HCEC 1CT (cell line): Measurements from ENCODE around the gene IRF6.

Source experiments
- DNase-seq: peaks from one replicate; pipeline ENCODE4 v3.0.0-alpha.2; 2017

IRF6 gene

DNA sequence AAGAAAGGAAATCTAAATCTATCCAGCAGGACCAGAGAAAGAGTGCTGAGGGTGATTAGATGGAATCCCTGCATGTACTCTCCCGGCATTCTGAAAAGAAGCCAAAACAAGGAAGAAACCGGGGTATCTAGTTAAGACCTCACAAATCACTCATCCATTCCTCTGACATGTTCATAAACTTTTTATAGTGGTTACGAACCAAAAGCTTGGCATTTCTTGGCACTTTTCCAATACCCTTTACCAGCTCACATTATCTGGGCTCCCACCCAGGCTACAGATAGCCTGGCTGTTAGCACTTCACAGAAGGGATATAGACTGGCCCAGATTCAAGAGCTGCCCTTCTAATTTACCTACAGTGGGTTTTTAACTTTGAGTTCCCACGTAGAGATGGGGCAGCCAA lies 19.8 kb downstream of the IRF6 start:
- no peak for DNase-seq

DNA sequence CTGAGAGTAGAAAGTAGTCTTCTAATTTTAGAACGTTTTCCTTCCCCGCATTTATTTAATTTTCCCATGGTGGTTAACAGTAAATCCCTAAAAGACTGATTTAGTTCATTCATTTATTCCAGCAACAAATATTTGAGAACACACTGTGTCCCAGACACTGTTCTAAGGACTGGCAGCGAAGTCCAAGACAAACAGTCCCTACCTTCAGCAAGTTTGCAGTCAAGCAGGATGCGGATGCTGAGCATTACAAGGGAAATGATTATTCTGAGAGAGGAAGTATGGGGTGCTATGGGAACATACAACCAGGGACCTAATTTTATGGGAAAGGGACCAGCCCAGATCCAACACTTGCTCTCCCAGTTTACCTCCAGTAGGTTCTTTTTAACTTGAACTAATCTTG lies 20.4 kb downstream of the IRF6 start:
- no peak for DNase-seq

DNA sequence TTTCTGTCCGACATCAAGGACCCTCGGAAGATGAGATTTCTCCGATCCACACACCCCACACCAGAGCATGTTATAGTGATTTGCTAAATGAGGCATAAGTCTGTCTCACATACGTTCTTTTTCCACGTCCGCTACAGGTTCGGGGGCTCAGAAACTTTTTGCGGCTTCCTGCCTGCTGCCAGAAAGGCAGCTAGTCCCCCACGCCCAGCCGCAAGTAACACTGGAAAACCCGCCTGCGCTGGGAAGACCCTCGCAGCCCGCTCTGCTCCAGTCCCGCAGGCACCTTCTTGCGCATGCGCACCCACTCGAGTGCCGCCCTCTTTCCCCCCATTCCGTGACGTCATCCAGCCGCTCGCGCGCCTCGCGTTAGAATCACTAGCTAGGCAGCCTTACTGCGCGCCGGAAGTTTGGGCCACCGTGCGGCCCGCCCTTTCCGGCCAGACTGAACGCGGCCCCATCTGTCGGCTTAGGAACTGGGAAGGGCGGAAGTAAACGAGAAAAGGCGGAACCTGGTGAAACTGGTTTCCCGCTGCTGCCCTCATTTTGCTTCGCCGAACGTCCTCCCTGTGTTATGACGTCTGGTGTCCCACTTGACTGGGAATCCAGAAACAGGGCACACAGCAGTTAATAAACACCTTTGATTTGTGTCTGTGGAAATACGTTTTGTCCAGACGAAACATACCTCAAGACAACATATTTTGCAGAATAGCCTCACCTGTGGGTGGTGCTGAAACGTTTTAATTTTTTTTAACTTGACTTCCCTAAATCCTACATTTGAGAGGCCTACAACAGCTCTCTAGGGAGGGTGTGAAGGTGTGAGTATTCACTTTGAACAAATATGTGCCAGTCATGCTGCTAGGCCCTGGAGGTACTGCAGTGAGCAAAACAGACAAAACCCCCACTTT lies 21.4 kb downstream of the IRF6 start, which contains the start of gene C1orf74:
Gene C1orf74 (minus strand): TSS at position 295 of the 905 bp plus-strand sequence. CDS start 925 bp downstream, outside the sequence.
- peak; percentile 97 for DNase-seq

DNA sequence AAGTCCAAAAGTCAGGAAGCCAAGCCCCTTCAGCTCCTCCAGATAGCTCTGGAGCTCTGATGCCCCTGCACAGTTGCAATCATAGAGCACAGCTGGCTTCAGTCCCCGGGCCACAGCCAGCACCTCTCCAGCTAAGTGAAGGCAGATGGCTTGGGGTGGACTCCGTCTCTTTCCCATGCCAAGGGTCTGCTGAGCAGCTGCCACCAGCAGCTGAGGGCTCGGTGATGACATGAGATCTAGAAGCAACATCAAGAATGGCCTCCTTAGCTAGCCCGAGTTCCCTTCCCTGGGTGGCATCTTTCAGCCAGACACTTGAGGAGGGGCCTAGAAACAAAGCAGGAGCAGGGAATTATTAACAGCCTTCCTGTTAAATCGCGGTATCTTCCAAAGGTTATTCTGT lies 22.6 kb downstream of the IRF6 start:
- no peak for DNase-seq

DNA sequence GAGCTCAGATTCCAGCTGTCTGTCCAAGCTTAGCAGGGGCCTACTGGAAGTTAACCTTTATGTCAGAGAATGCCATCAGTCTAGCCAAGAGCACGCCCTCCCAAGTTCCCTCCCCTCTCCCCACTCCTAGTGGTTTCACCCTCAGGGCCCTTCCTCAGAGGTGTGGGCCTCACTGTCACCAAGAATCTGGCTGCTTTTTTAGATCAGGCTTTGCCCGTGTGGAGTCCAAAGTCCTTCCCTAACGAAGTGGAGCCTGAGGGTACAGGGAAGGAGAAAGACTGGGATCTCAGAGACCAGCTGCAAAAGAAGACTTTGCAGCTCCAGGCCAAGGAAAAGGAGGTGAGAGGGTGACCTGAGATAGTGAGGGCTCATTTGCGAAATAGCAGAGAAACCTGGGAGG lies 25.7 kb downstream of the IRF6 start:
- no peak for DNase-seq

DNA sequence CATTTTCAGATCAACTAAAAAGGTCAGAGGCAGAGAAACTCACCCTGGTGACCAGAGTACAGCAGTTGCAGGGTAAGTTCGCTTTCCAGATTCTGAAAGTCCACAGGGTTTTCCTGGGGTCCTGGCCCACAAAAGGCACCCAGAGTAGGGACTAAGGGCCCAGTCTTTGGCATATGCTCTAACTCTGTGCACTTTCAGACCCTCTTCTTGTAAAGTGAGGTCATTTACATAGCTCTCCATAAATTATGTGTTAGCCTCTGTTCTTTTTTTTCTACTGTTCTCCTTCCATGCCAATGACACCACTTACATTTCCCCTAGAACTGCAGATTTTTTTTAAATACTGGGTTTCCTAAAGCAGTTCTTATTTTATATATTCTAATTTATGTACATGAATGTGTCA lies 27.8 kb downstream of the IRF6 start:
- DNase-seq = no peak

DNA sequence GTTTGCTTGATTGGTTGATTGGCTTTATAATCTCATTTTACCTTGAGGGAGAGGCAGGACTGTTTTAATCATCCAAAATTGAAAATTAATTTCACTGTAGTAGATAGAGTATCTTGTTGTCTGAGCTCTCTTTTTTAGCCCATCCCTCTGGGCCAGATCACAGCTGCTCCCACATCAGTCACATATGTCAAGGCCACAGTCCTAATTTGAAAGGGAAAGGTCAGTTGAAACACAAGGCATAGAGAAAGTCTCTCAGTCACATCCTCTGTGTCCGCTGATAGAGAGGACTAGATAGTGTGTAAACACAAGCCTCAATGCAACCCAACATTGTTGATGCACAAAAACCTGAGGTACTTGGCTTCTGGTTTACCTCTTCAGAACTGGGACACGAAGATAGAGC lies 28.4 kb downstream of the IRF6 start:
- DNase-seq = no peak

DNA sequence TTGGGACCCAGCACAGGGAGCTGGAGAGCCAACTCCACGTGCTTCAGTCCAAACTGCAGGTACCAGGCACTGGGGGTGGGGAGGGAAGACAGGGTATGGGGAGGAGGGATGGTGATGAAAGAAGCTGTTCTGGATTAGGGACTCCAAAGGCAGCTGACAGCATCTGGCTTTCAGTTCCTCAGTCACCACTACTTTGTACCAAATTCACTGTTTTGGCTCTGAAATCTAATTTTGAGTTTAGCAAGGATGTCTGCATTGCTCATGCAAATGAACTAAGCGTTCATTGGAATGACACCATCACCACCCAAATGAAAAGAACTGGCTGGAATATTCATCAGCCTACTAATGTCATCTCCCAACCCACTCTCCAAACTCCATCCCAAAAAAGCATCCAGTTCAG lies 30.3 kb downstream of the IRF6 start:
- no peak for DNase-seq

DNA sequence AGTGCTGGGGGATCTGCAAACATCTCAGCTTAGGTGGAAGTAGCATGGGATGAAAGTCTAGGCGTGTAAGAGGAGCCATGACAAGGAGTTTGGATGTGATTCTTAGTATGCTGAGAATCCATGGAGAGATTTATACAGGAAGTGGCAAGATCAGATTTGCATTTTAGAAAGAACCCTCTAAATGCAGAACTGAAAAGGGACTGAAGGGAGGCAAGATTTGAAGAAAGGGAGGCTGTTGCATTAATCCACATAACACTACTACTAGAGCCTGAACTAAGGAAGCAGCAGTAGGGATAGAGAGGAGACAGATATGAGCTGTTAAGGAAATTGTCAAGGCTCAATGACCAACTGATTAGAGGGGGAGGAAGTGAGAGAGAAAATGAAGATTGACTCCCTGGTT lies 31.4 kb downstream of the IRF6 start:
- DNase-seq = no peak

DNA sequence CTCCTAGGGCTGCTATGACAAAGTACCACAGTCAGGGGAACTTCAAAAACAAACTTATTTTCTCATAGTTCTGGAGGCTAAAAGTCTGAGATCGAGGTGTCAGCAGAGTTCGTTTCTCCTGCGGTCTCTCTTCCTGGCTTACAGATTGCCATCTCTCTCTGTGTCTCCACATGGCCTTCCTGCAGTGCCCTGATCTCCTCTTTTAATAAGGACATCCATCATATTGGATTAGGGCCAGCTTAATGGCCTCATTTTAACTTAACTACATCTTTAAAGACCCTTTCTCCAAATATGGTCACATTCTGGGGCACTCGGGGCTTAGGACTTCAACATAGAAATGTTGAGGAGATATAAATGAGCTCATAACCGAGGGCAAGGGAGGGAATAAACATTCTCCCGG lies 33.8 kb downstream of the IRF6 start:
- DNase-seq = no peak

DNA sequence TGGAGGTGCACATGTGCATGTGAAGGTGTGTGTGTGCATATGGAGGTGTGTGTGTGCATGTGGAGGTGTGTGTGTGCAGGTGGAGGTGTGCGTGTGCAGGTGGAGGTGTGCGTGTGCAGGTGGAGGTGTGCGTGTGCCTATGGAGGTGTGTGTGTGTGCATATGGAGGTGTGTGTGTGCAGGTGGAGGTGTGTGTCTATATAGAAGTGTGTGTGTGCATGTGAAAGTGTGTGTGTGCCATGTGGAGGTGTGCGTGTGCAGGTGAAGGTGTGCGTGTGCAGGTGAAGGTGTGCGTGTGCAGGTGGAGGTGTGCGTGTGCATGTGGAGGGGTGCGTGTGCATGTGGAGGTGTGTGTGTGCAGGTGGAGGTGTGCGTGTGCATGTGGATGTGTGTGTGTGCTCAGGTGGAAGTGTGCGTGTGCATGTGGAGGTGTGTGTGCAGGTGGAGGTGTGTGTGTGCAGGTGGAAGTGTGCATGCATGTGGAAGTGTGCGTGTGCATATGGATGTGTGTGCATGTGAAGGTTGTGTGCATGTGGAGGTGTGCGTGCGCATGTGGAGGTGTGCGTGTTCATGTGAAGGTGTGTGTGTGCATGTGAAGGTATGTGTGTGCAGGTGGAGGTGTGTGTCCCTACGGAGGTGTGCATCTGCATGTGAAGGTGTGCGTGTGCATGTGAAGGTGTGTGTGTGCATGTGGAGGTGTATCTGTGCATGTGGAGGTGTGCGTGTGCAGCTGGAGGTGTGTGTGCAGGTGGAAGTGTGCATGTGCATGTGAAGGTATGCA lies 35.1 kb downstream of the IRF6 start:
- no peak for DNase-seq

DNA sequence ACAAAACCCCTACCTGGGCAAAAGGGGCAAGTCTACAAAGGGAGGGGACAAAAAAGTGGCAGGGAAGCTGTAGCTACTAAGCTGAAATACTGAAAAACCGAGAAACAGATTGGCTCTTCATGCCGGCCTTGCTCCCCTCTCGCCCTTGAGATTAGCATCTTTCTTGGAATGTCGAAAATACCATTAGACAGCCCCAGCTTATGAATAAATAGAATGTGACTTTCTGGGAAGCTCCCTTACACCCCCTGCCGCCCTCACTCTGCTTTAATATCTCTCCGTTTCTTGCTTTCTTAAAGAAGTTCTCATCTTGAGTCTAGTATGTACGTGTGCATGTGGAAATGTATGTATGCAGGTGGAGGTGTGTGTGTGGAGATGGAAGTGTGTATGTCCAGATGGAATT lies 36.0 kb downstream of the IRF6 start:
- no peak for DNase-seq

DNA sequence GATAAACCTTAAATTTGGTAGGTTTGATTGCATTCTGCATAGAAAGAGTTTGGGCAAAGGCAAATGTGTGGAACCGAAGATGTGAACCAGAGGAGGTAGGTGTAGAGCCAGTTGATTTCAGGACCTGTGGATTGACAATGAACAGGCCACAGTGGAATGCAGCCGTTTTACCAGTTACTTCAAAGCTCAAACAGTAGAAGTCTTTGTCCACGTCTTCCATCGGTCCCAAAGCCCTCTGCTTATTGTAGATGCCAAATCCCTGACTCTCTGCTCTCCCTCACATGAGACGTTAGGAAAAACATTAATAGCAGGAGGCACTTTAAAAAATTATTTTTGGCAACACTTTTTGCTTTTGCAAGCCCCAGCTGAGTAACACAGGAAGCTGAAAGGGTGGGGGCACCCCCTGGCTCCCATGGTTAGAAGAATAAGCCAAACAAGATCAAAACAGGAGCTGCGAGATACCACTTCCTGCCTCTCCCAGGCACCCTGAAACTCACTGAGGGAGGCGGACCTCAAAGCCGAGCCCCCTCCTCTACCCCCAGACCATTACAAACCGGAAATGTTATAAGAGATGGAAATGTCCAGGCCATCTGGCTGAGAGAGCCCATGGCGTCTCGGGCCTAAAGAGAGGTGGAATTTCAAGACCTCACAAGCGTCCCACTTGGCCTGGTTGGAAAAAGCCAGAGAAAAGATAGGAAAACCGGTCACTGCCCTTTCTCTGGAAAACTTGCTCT lies 36.6 kb downstream of the IRF6 start:
- DNase-seq = peak; percentile 86

DNA sequence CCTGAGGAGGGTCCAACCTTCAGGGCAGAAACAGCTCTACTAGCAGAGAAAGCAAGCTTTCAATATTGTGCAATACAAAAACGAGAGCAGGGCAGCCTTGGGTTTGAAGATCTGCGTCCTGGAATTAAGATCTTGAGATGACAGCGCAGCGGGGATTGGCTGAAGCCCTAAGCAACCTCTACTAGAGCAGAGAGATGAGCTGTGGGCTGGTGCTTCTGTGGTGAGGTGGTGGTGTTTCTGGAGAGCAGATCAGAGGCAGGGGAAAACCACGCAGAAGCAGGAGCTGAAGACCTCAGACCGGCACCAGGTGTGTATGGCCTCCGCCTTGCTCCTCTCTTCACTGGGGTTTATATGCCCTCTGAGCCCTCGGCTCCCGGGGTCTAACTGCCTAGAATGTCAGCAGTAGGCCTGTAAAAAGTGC lies 37.6 kb downstream of the IRF6 start:
- DNase-seq = no peak

DNA sequence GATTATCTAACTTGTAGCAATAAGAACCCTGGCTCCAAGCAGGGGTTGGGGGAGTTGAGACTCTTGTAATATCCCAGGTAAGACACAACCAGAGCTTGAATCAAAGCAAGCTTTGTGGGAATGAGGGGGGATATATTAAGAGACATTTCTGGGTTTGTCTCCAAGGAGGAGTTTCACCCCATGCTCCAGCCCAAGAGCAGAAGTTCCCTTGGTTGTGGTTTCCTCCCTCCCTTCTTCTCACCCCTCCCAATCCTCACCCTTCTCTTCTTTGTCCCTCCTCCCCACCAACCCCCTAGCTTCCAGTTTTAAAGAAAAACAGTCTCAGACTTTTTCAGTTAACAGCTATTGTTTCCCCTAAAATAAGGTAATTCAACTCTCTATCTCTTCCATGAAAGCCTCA lies 38.2 kb downstream of the IRF6 start:
- no peak for DNase-seq

DNA sequence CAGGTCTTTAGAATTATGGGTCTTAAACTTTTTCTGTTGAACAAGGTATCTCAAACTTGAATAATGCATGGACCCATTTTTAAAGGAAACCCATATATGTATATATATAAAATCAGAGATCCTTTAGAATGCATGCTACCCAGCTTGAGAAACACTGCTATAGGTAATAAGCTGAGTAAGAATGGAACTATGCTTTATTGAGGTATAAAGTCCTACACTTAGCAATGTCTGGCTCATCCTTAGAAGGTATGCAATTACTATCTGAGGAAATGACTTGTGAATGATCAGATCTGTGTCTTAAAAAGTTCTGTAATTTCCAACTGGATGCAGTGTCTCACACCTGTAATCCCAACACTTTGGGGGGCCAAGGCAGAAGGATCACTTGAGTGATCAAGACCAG lies 38.8 kb downstream of the IRF6 start:
- DNase-seq = no peak

DNA sequence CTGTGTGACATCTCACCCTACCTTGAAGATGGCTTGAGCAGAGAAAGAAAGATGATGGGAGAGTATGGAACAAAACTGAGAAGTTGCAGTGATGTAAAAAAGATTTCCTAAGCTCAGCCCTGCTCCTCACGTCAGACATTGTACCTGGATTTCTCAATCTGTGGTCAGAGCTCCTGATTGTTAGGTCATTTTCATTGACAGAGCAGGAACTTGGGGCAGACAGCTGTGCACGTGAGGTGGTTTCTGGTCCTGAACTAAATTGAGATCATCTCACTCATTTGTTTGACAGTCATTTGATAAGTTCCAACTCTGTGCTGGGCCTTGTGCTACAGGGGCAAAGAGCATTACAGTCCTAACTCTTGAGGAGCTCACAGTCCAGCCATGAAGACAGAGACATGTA lies 39.9 kb downstream of the IRF6 start:
- DNase-seq = no peak

DNA sequence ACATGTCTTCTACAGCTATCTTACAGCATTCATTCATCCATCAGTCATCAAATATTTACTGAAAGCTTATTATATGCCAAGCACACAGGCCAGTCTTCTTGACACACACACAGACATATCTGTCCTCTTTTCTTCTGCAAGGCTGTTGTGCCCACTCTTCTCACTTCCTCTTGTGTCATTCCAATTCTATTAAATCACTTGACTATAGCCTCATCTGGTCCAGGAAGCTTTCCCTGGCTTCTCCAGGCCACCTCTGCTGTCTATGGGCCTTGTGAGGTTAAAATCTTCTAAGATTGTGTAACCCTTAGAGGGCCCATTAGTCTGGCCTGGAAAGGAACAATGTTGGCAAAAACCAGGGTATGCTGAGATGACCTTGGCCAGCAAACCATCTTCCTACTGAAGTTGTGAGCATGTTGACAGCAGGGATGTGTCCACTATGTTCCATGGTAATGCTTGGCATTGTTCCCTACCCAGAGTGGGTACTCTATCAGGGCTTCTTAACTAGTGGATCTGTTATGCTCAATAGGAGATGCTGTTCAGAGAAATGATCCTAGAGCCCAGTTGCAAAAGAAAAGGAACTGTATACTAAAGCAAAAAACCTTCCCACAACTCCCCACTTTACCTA lies 44.8 kb downstream of the IRF6 start:
- peak; percentile 14 for DNase-seq

DNA sequence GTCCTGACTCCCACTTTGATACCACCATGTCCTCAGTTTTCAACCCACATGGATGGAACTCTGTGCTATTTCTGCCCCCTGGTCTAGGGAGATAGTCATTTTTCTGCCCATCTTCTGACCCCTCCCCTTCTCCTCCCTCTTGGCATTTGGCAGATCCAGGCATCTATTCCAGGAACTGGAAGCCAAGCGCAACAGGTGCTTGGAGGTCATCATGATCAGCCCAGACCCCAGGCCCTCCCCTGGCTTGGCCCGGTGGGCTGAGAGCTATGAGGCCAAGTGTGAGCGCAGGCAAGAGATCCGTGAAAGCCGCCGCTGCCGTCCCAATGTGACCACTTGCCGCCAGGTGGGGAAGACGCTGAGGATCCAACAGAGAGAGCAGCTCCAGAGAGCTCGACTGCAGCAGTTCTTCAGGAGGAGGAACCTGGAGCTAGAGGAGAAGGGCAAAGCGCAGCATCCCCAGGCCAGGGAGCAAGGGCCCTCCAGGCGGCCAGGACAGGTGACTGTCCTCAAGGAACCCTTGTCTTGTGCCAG lies 46.0 kb downstream of the IRF6 start:
- DNase-seq = no peak

DNA sequence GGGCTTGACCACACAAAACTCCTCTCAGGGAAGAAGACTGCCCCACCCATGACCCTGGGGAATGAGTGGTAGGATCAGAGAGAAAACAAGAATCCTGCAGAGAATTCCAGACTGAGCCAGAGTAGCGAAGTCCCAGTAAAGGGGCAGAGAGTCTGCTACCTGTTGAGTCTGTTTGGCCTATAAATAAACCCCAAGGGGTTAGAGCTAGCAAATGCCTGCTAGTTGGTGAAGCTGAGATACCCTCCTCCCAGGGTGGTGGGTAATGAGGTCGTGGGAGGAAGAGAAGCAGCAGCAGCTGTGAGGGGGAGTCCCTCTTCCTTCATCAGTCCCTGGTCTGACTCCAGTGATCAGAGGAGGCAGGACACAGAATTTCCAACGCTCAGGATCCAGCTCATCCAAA lies 47.5 kb downstream of the IRF6 start:
- DNase-seq = no peak

DNA sequence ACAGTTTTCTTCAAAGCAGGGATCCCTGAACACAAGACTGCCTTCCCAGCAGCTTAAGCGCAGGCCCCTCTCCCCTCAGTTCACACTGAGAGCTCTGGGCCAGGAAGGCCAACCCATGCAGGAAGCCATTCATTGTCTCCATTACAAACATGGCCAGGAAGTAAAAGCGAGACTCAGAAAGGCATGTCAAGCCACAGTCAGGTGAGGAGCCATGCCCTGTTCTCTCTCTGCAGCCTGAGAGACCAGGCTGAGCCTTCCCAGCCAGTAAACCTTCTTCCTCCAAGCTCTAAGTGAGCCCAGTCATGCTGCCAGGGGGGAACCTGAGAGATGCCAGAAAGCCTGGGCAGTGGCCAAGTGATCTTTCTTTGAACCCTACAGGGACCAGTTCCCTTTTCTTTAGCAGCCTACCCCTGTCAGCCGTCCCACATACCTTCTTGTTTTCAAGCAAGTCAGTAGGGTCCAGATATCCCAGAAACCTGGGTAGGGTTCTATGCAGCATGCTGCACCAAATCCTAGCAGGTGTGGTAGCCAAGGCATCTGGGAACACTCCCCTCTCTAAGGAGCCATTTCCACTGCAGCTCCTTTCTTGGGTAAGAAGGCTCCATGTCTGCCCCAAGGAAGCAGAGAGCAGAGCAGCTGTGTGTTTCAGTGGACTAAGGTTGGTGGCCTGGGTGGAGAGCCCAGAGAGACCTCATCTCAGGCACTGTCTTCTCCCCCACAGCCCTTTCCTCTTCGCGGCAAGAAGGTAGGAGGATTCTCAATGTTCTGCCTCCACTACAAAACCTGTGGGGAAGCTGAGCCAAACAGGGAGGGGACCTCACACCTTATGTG lies 49.1 kb downstream of the IRF6 start:
- no peak for DNase-seq
